Ishikawa (cell line): Measurements from ENCODE around the gene CR1.

ENCODE experiments used
- CEBPB ChIP-seq: IDR thresholded peaks from 2 replicates; pipeline ENCODE4 v1.6.1; 2012
- CREB1 ChIP-seq: IDR thresholded peaks from 2 replicates; pipeline ENCODE4 v1.6.1; 2012; ENCODE audit warnings: low read depth
- EGR1 ChIP-seq: IDR thresholded peaks from 2 replicates; pipeline ENCODE4 v1.6.1; 2012
- EP300 ChIP-seq: IDR thresholded peaks from 2 replicates; pipeline ENCODE4 v1.6.1; 2012; ENCODE audit warnings: borderline replicate concordance
- FOXM1 ChIP-seq: IDR thresholded peaks from 2 replicates; pipeline ENCODE4 v1.6.1; 2012; ENCODE audit warnings: low read depth, borderline replicate concordance
- MAX ChIP-seq: IDR thresholded peaks from 2 replicates; pipeline ENCODE4 v1.6.1; 2012
- NFIC ChIP-seq: IDR thresholded peaks from 2 replicates; pipeline ENCODE4 v1.6.1; 2012
- RAD21 ChIP-seq: IDR thresholded peaks from 2 replicates; pipeline ENCODE4 v1.6.1; 2012; ENCODE audit warnings: low read depth
- REST ChIP-seq: IDR thresholded peaks from 2 replicates; pipeline ENCODE4 v1.6.1; 2012; ENCODE audit warnings: low read depth, mild to moderate bottlenecking
- TAF1 ChIP-seq: IDR thresholded peaks from 2 replicates; pipeline ENCODE4 v1.6.1; 2012; ENCODE audit warnings: low read depth, mild to moderate bottlenecking
- TCF12 ChIP-seq: IDR thresholded peaks from 2 replicates; pipeline ENCODE4 v1.6.1; 2012; ENCODE audit warnings: low read depth
- TEAD4 ChIP-seq: IDR thresholded peaks from 2 replicates; pipeline ENCODE4 v1.6.1; 2012
- USF1 ChIP-seq: IDR thresholded peaks from 2 replicates; pipeline ENCODE4 v1.6.1; 2012
- YY1 ChIP-seq: IDR thresholded peaks from 2 replicates; pipeline ENCODE4 v1.6.1; 2012; ENCODE audit warnings: low read depth
- ZBTB7A ChIP-seq: IDR thresholded peaks from 2 replicates; pipeline ENCODE4 v1.6.1; 2012; ENCODE audit warnings: low read depth

Gene CR1

GRCh38 chr1:207494171-207494570 is 1.8 kb upstream of the CR1 start:
- TF ChIP-seq TEAD4 (no peak), ZBTB7A (no peak), EGR1 (no peak), CREB1 (no peak), NFIC (no peak), TCF12 (no peak), YY1 (no peak), CEBPB (no peak), MAX (no peak), FOXM1 (no peak), USF1 (no peak), RAD21 (no peak)

GRCh38 chr1:207497941-207498340 is 2.0 kb downstream of the CR1 start:
- TF ChIP-seq YY1, result no peak
- TF ChIP-seq CREB1, result no peak
- TF ChIP-seq MAX, result no peak
- TF ChIP-seq TCF12, result no peak
- no peak for TF ChIP-seq CEBPB

GRCh38 chr1:207499573-207499972 is 3.6 kb downstream of the CR1 start:
- TF ChIP-seq RAD21 (peak; percentile 92), YY1 (no peak)

- no peak for TF ChIP-seq FOXM1
- no peak for TF ChIP-seq EGR1
- no peak for TF ChIP-seq USF1
- TF ChIP-seq NFIC, result no peak
- no peak for TF ChIP-seq RAD21
- no peak for TF ChIP-seq EP300
- no peak for TF ChIP-seq TAF1
- no peak for TF ChIP-seq ZBTB7A
Measured at GRCh38 chr1:207500306-207500705, 4.3 kb downstream of the CR1 start.

- TF ChIP-seq REST, result no peak
- TF ChIP-seq USF1, result no peak
- TF ChIP-seq ZBTB7A, result no peak
- TF ChIP-seq EP300, result no peak
- TF ChIP-seq RAD21, result no peak
- no peak for TF ChIP-seq NFIC
- TF ChIP-seq TEAD4, result no peak
- TF ChIP-seq FOXM1, result no peak
- no peak for TF ChIP-seq EGR1
- no peak for TF ChIP-seq CREB1
- TF ChIP-seq TCF12, result no peak
- no peak for TF ChIP-seq MAX
- no peak for TF ChIP-seq TAF1
- no peak for TF ChIP-seq CEBPB
- TF ChIP-seq YY1, result no peak
Measured at GRCh38 chr1:207501071-207501470, 5.1 kb downstream of the CR1 start.

- TF ChIP-seq USF1, result no peak
- no peak for TF ChIP-seq YY1
- no peak for TF ChIP-seq FOXM1
- TF ChIP-seq EP300, result no peak
Measured at GRCh38 chr1:207502726-207503125, 6.8 kb downstream of the CR1 start.

GRCh38 chr1:207503950-207504349 is 8.0 kb downstream of the CR1 start:
- no peak for TF ChIP-seq TCF12
- no peak for TF ChIP-seq ZBTB7A
- TF ChIP-seq RAD21, result no peak
- no peak for TF ChIP-seq YY1
- no peak for TF ChIP-seq CREB1
- TF ChIP-seq TEAD4, result no peak
- TF ChIP-seq USF1, result no peak
